Measurements from ENCODE around the gene CD3E. TPM values are rescaled to one million over a fixed set of nuclear protein-coding genes. Genes with fewer than 3 reads are reported as not detected.

CD3E gene
- total and polyA plus RNA-seq, 2 of the 8 experiments (the other 6 are each of a cell fraction or from before 2014, with no cell fraction given), result not detected

GRCh38 chr11:118318124-118318523 is 13.6 kb downstream of the CD3E start (continued):
- TF ChIP-seq, protein P1, sequence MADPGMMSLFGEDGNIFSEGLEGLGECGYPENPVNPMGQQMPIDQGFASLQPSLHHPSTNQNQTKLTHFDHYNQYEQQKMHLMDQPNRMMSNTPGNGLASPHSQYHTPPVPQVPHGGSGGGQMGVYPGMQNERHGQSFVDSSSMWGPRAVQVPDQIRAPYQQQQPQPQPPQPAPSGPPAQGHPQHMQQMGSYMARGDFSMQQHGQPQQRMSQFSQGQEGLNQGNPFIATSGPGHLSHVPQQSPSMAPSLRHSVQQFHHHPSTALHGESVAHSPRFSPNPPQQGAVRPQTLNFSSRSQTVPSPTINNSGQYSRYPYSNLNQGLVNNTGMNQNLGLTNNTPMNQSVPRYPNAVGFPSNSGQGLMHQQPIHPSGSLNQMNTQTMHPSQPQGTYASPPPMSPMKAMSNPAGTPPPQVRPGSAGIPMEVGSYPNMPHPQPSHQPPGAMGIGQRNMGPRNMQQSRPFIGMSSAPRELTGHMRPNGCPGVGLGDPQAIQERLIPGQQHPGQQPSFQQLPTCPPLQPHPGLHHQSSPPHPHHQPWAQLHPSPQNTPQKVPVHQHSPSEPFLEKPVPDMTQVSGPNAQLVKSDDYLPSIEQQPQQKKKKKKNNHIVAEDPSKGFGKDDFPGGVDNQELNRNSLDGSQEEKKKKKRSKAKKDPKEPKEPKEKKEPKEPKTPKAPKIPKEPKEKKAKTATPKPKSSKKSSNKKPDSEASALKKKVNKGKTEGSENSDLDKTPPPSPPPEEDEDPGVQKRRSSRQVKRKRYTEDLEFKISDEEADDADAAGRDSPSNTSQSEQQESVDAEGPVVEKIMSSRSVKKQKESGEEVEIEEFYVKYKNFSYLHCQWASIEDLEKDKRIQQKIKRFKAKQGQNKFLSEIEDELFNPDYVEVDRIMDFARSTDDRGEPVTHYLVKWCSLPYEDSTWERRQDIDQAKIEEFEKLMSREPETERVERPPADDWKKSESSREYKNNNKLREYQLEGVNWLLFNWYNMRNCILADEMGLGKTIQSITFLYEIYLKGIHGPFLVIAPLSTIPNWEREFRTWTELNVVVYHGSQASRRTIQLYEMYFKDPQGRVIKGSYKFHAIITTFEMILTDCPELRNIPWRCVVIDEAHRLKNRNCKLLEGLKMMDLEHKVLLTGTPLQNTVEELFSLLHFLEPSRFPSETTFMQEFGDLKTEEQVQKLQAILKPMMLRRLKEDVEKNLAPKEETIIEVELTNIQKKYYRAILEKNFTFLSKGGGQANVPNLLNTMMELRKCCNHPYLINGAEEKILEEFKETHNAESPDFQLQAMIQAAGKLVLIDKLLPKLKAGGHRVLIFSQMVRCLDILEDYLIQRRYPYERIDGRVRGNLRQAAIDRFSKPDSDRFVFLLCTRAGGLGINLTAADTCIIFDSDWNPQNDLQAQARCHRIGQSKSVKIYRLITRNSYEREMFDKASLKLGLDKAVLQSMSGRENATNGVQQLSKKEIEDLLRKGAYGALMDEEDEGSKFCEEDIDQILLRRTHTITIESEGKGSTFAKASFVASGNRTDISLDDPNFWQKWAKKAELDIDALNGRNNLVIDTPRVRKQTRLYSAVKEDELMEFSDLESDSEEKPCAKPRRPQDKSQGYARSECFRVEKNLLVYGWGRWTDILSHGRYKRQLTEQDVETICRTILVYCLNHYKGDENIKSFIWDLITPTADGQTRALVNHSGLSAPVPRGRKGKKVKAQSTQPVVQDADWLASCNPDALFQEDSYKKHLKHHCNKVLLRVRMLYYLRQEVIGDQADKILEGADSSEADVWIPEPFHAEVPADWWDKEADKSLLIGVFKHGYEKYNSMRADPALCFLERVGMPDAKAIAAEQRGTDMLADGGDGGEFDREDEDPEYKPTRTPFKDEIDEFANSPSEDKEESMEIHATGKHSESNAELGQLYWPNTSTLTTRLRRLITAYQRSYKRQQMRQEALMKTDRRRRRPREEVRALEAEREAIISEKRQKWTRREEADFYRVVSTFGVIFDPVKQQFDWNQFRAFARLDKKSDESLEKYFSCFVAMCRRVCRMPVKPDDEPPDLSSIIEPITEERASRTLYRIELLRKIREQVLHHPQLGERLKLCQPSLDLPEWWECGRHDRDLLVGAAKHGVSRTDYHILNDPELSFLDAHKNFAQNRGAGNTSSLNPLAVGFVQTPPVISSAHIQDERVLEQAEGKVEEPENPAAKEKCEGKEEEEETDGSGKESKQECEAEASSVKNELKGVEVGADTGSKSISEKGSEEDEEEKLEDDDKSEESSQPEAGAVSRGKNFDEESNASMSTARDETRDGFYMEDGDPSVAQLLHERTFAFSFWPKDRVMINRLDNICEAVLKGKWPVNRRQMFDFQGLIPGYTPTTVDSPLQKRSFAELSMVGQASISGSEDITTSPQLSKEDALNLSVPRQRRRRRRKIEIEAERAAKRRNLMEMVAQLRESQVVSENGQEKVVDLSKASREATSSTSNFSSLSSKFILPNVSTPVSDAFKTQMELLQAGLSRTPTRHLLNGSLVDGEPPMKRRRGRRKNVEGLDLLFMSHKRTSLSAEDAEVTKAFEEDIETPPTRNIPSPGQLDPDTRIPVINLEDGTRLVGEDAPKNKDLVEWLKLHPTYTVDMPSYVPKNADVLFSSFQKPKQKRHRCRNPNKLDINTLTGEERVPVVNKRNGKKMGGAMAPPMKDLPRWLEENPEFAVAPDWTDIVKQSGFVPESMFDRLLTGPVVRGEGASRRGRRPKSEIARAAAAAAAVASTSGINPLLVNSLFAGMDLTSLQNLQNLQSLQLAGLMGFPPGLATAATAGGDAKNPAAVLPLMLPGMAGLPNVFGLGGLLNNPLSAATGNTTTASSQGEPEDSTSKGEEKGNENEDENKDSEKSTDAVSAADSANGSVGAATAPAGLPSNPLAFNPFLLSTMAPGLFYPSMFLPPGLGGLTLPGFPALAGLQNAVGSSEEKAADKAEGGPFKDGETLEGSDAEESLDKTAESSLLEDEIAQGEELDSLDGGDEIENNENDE (IDR thresholded peaks at IDR 0.05; ENCODE audit: insufficient replicate concordance, low read length), result no peak
- TF ChIP-seq CHD2 (IDR thresholded peaks at IDR 0.05; ENCODE audit: low read length) (no peak), EP300 (IDR thresholded peaks at IDR 0.05; ENCODE audit: borderline replicate concordance in 1 of 2, low read depth in 2 of 2, low read length in 2 of 2) (no peak)

All from H1 (cell line).